HG02840 (cell line): ENCODE data around the gene OR6K3.
"Not testable (repeated sequence)": the region's sequence is repeated elsewhere in the genome, so short reads cannot be mapped to it uniquely, and the experiment has no call there.

Experiments
- ATAC-seq: cut with Tn5 transposase; IDR thresholded peaks from one replicate; pipeline ENCODE4 v1.9.1; 2021; ENCODE audit warnings: mild to moderate bottlenecking, moderate library complexity, moderate number of reproducible peaks; ENCODE audit not compliant: unreplicated experiment, low FRiP score

The OR6K3 gene

GRCh38 chr1:158720620-158721019 lies at the start of gene OR6K3:
OR6K3 (minus strand) TSS chr1:158720720; CDS start chr1:158718115, 2,605 bp downstream.
- ATAC-seq: no peak

GRCh38 chr1:158754420-158754819 lies 33.9 kb upstream of the OR6K3 start, which contains the start of gene OR6K6:
OR6K6 (plus strand) TSS chr1:158754720; CDS start chr1:158754888, 168 bp downstream.
- ATAC-seq: no peak

- ATAC-seq: no peak
Measured at GRCh38 chr1:158752155-158752712, 31.7 kb upstream of the OR6K3 start.

DNA sequence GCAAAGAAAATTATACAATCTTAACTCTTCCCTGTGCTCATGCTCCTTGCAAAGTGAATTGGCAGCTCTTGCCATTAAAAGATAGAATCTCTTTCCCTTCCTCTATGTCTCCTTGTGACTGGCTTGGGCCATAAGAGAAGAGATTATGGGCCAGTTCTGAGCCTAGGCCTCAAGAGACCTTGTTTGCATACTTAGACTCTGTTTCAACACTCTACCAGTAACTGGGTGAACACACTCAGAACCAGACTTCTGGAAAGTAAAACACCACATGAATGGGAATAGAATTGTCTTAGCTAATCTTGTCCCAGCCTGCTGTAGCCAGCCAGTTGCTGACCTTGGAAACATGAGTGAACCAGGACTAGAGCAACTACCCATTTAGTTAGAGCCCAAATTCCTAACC lies 15.3 kb upstream of the OR6K3 start:
- ATAC-seq: no peak

- no peak for ATAC-seq
Measured at GRCh38 chr1:158732524-158732923, 12.0 kb upstream of the OR6K3 start.

- no peak for ATAC-seq
Measured at GRCh38 chr1:158731707-158732106, 11.2 kb upstream of the OR6K3 start.

- no peak for ATAC-seq
Measured at GRCh38 chr1:158730453-158730852, 9.9 kb upstream of the OR6K3 start.

- ATAC-seq: no peak
Measured at GRCh38 chr1:158728510-158729225, 8.1 kb upstream of the OR6K3 start.

- no peak for ATAC-seq
Measured at GRCh38 chr1:158724442-158724841, 3.9 kb upstream of the OR6K3 start.

DNA sequence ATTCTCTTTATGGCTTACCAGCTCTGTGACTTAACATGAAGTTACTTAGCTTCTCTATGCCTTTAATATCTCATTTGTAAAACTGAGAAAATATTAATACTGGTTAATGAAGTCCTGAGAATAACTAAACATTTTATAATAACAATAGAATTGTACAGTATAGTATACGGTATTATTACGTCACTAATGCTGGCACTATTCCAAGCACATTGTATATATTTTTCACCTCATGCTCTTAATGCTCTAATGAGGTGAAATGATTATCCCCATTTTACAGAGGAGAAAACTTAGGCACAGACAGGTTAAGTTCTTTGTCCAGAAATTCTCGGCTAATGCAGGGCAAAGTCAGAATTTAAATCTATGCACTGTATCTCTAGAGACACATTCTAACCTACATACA lies 856 bp downstream of the OR6K3 start:
- no peak for ATAC-seq

GRCh38 chr1:158717344-158717743 lies 3.2 kb downstream of the OR6K3 start:
- no peak for ATAC-seq

GRCh38 chr1:158716335-158716734 lies 4.2 kb downstream of the OR6K3 start:
- no peak for ATAC-seq

DNA sequence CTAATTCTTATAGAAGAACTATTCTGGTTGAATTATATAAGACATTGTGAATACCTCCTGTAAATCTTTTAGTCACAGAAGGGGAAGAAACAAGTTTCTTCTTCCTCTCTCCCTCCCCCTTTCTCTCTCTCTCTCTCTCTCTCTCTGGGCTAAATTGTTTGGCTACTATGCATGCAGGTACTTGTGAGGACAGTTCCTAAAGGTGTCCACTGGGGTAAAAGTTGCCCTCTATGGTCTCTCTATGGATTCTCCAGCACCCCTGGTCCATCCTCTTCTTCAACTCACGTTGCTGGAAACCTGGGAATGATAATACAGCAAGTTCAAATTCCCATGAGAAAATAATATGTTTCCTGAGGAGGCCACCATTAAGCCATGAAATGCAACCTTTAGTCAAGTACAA lies 5.8 kb downstream of the OR6K3 start:
- no peak for ATAC-seq

GRCh38 chr1:158711098-158711497 lies 9.4 kb downstream of the OR6K3 start:
- ATAC-seq: no peak

- no peak for ATAC-seq
Measured at GRCh38 chr1:158706096-158706495, 14.4 kb downstream of the OR6K3 start.

GRCh38 chr1:158700552-158700951 lies 20.0 kb downstream of the OR6K3 start, which contains the start of gene OR6K2:
OR6K2 (minus strand) TSS chr1:158700652; CDS start chr1:158700652, 0 bp downstream.
- no peak for ATAC-seq

GRCh38 chr1:158694596-158694995 lies 25.9 kb downstream of the OR6K3 start:
- no peak for ATAC-seq

DNA sequence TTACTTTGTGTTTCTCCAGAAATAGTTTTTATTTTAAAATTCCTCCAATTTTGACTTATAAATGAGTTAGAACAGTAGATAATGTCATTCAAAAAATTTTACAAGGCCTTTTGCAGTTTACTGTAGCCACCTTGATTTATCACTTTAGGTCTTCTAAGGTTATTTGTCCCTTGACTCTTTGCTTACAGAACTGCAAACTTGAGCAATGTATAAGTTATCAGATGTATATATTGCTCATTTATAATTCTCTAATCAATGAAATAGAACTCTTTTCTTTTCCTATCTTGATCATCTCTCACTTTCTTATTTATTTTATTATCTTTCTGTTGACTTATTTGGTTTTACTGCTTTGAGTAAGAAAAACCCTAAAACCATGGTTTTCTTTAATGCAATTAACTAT lies 28.2 kb downstream of the OR6K3 start:
- no peak for ATAC-seq

GRCh38 chr1:158691907-158692306 lies 28.6 kb downstream of the OR6K3 start:
- ATAC-seq: no peak

DNA sequence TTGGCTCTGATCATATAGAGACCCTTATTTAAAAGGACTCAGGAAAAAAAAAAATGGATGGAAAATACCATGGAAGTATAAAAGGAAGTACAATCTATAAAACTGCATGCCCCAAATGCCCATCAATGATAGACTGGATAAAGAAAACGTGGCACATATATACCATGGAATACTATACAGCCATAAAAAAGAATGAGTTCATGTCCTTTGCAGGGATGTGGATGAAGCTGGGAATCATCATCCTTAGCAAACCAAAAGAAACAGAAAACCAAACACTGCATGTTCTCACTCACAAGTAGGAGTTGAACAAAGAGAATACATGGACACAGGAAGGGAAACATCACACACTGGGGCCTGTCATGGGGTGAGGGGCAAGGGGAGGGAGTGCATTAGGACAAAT lies 29.4 kb downstream of the OR6K3 start:
- ATAC-seq: not testable (repeated sequence)

- ATAC-seq: no peak
Measured at GRCh38 chr1:158689875-158690274, 30.6 kb downstream of the OR6K3 start.

- ATAC-seq: no peak
Measured at GRCh38 chr1:158689110-158689509, 31.4 kb downstream of the OR6K3 start.
